ENCODE results near the gene C3orf20. TPM values are rescaled to one million over a fixed set of nuclear protein-coding genes. Genes with fewer than 3 reads are reported as not detected.

C3orf20 gene
- total and polyA plus RNA-seq, 2 of the 4 experiments (the other 2 are of a cell fraction), result not detected

- intact Hi-C loops (cut with micrococcal nuclease) (no loop called here), dilution Hi-C loops (cut with HindIII; ENCODE audit: low sequenced_read_pairs, unreplicated experiment) (no loop called here), in situ Hi-C loops (cut with MboI; ENCODE audit: low sequenced_read_pairs) (loop anchor here (25.0 kb wide), 1 partner anchor 378 kb away; no protein-coding TSS in a partner anchor)
- Histone ChIP-seq H2AFZ (replicated peaks; ENCODE audit: low read length, poor library complexity) (no peak overlapping the region), H2BK15ac (ENCODE audit: low read depth, low read length) (no peak overlapping the region), H4K20me1 (ENCODE audit: insufficient read depth, low read length) (no peaks in the 10 kb centered on the region), H3K56ac (ENCODE audit: extremely low read depth, insufficient read depth, low read length) (no peak overlapping the region), H3K27ac (ENCODE audit: insufficient read depth, low read length) (no peak overlapping the region), H3K4ac (ENCODE audit: low read depth, low read length) (no peak overlapping the region), H3K4me2 (ENCODE audit: low read depth, low read length) (no peak overlapping the region), H3K79me1 (ENCODE audit: low read depth in 1 of 2, low read length in 2 of 2) (peaks cover 0 to 3% of the 10 kb centered on the region in 2 experiments; a peak in 2 of 4 replicates), H3K36me3 (ENCODE audit: control insufficient read depth, insufficient read depth, low read length) (peaks cover 49% of the 10 kb centered on the region), H4K5ac (ENCODE audit: low read depth, low read length) (no peak overlapping the region), H3K4me1 (ENCODE audit: control insufficient read depth, insufficient read depth, low read length) (no peaks in the 10 kb centered on the region), H3K18ac (ENCODE audit: low read depth, low read length) (no peak overlapping the region), H3K9me3 (ENCODE audit: control insufficient read depth, insufficient read depth, low read length) (no peaks in the 10 kb centered on the region), H2BK5ac (ENCODE audit: low read depth, low read length, poor library complexity, severe bottlenecking) (no peak overlapping the region), H3K27me3 (ENCODE audit: control insufficient read depth, insufficient read depth, low read length) (no peaks in the 10 kb centered on the region), H2BK20ac (ENCODE audit: low read depth, low read length) (no peak overlapping the region), H4K91ac (ENCODE audit: insufficient read depth, low read depth, low read length) (no peak overlapping the region), H4K8ac (ENCODE audit: low read depth in 2 of 2, low read length in 2 of 2) (no peak overlapping the region), H2AK9ac (replicated peaks; ENCODE audit: low read depth, low read length, poor library complexity) (no peak overlapping the region), H3K9ac (ENCODE audit: low read depth, low read length) (no peak overlapping the region), H2BK120ac (ENCODE audit: low read depth, low read length) (no peak overlapping the region), H3K9me1 (ENCODE audit: insufficient read depth, low read length) (no peaks in the 10 kb centered on the region), H3K4me3 (ENCODE audit: insufficient read depth, low read depth, low read length) (no peak overlapping the region), H3K23ac (ENCODE audit: low read depth, low read length) (no peak overlapping the region), H3K14ac (replicated peaks; ENCODE audit: low read depth, low read length) (no peak overlapping the region), H2AK5ac (ENCODE audit: low read depth, low read length) (no peak overlapping the region)
- POLR2A ChIA-PET (ENCODE audit: unreplicated experiment), result no interaction called here
- CTCF ChIA-PET, result no interaction called here
- no TSS peak for BruUV-seq (replicated peaks)
- no CpG with 5 or more reads among the region's 2 CpGs for WGBS, 2 experiments (ENCODE audit: extremely low coverage in 2 of 2, insufficient read length in 1 of 2)
- TF ChIP-seq MAZ (IDR thresholded peaks at IDR 0.05; ENCODE audit: borderline replicate concordance, low read depth, low read length) (no peak), MAFK (IDR thresholded peaks at IDR 0.05; ENCODE audit: low read depth, low read length) (no peak), CTCF (conservative IDR thresholded peaks at IDR 0.05; ENCODE audit: low read depth, low read length) (no peak), MXI1 (IDR thresholded peaks at IDR 0.05; ENCODE audit: borderline replicate concordance, low read depth, low read length) (no peak), POLR2A (IDR thresholded peaks at IDR 0.05; ENCODE audit: low read depth, low read length) (no peak), ELK1 (IDR thresholded peaks at IDR 0.05; ENCODE audit: borderline replicate concordance, low read depth, low read length) (no peak), FOS (IDR thresholded peaks at IDR 0.05; ENCODE audit: low read depth, low read length) (no peak), CHD1 (IDR thresholded peaks at IDR 0.05; ENCODE audit: low read depth, low read length) (no peak), USF2 (IDR thresholded peaks at IDR 0.05; ENCODE audit: low read depth, low read length) (no peak), SMC3 (IDR thresholded peaks at IDR 0.05; ENCODE audit: low read depth, low read length) (no peak), RAD21 (IDR thresholded peaks at IDR 0.05; ENCODE audit: low read length) (no peak), NFE2L2 (IDR thresholded peaks at IDR 0.05; ENCODE audit: low read depth, low read length) (no peak), RFX5 (IDR thresholded peaks at IDR 0.05; ENCODE audit: low read depth, low read length) (no peak), BHLHE40 (IDR thresholded peaks at IDR 0.05; ENCODE audit: low read depth, low read length) (no peak), RCOR1 (IDR thresholded peaks at IDR 0.05; ENCODE audit: insufficient replicate concordance, low read length) (no peak), CEBPB (IDR thresholded peaks at IDR 0.05; ENCODE audit: low read depth, low read length) (no peak)
- no peak for ATAC-seq (ENCODE audit: low read depth)
- no peak for DNase-seq
Observed at GRCh38 chr3:14658978-14659377, 16.0 kb upstream of the C3orf20 start.
